ENCODE results near the gene LGALS3BP. TPM values are rescaled to one million over a fixed set of nuclear protein-coding genes. Genes with fewer than 3 reads are reported as not detected.

Gene LGALS3BP
- total RNA-seq, 1 experiment from 2014 or later, result 69.8 TPM

DNA sequence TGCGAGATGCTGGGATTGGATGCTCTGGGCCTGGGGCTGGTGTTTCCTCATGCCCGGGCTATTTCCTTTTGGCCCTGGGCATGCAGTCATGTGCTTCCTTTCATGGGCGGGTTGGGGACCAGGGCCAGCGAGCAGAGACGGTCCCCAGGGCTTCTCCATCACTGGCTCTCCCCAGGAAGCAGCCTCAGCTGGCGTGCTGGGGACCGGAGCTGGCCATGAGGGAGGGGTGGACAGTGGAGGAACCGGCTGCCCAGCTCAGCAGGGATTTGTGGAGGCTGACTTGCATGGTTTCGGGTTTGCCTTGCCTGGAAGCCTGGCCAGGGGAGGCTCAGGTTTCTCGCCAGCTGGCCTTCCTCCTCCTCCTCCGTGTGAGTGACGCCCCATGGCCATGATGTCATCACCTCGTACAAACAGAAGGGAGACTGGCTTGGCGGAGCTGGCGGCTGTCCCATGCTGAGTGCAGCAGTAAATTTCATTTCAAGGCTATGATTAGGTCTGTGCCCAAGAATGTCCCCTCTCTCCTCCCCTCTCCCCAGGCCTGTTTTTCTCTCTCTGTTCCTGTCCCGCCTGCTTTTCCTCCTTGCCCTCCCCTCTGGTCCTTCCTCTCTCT, 45.7 kb downstream of the LGALS3BP start:
- DNase-seq, result peak; percentile 82
- Histone ChIP-seq H2BK120ac (ENCODE audit: low read depth, low read length, poor library complexity, severe bottlenecking) (no peak overlapping the region), H2BK12ac (ENCODE audit: insufficient read length, low read depth, low read length) (no peak overlapping the region), H3K4me1 (ENCODE audit: insufficient read depth, low read length) (no peaks in the 10 kb centered on the region), H2AK5ac (ENCODE audit: insufficient read length, low read length) (no peak overlapping the region), H2BK15ac (ENCODE audit: low read depth, low read length) (no peak overlapping the region), H3T11ph (ENCODE audit: low read length) (no peak overlapping the region), H2BK5ac (ENCODE audit: insufficient read length, low read length) (no peak overlapping the region), H3K79me2 (ENCODE audit: insufficient read depth, low read length) (no peaks in the 10 kb centered on the region), H4K5ac (ENCODE audit: insufficient read length, low read depth, low read length) (no peak overlapping the region), H3K4ac (ENCODE audit: low read depth, low read length) (no peak overlapping the region), H3K27ac (ENCODE audit: insufficient read length, low read depth, low read length) (no peak overlapping the region), H3K79me1 (ENCODE audit: insufficient read depth, low read depth, low read length, poor library complexity, severe bottlenecking) (no peaks in the 10 kb centered on the region), H3K9ac (ENCODE audit: extremely low read depth, insufficient read length, low read length) (no peak overlapping the region), H3K4me2 (ENCODE audit: insufficient read depth, insufficient read length, low read length) (no peak overlapping the region), H3K9me3 (ENCODE audit: control insufficient read depth, low read depth, low read length) (no peaks in the 10 kb centered on the region), H2BK20ac (ENCODE audit: low read depth, low read length, poor library complexity, severe bottlenecking) (no peak overlapping the region), H2AFZ (ENCODE audit: low read length) (no peak overlapping the region), H3K56ac (ENCODE audit: insufficient read length, low read depth, low read length) (no peak overlapping the region), H3K14ac (ENCODE audit: insufficient read depth, low read length) (0 out of 2 replicates have a peak overlapping the region, but pooled peaks have one; percentile 10), H3K27me3 (ENCODE audit: insufficient read depth, low read length) (no peaks in the 10 kb centered on the region), H4K20me1 (ENCODE audit: control insufficient read depth, insufficient read depth, insufficient read length) (no peaks in the 10 kb centered on the region), H4K8ac (replicated peaks; ENCODE audit: insufficient read length, low read depth, low read length) (no peak overlapping the region), H4K91ac (ENCODE audit: insufficient read length, low read depth, low read length) (no peak overlapping the region), H3K23me2 (ENCODE audit: insufficient read length, low read depth, low read length, poor library complexity, severe bottlenecking) (no peaks in the 10 kb centered on the region), H3K23ac (ENCODE audit: insufficient read length, low read depth, low read length) (no peak overlapping the region), H3K18ac (ENCODE audit: insufficient read length, low read depth, low read length) (no peak overlapping the region)
- H3K4me1 Mint-ChIP-seq, result peaks cover 13 to 21% of the 10 kb centered on the region in 2 experiments
- WGBS (ENCODE audit: extremely low coverage, insufficient read length, low lambda C conversion rate), result no CpG with 5 or more reads among the region's 16 CpGs
- no peaks in the 10 kb centered on the region for H3K36me3 Mint-ChIP-seq (ENCODE audit: insufficient read depth in 1 of 3, low read depth in 3 of 3)
- H3K27ac Mint-ChIP-seq, result no peak overlapping the region
- H3K4me3 Mint-ChIP-seq, result no peak overlapping the region; a peak in 1 of 5 replicates
- no peaks in the 10 kb centered on the region for H3K9me3 Mint-ChIP-seq
- peaks cover 6% of the 10 kb centered on the region for H3K27me3 Mint-ChIP-seq (ENCODE audit: low read depth)
- TF ChIP-seq, protein P1, sequence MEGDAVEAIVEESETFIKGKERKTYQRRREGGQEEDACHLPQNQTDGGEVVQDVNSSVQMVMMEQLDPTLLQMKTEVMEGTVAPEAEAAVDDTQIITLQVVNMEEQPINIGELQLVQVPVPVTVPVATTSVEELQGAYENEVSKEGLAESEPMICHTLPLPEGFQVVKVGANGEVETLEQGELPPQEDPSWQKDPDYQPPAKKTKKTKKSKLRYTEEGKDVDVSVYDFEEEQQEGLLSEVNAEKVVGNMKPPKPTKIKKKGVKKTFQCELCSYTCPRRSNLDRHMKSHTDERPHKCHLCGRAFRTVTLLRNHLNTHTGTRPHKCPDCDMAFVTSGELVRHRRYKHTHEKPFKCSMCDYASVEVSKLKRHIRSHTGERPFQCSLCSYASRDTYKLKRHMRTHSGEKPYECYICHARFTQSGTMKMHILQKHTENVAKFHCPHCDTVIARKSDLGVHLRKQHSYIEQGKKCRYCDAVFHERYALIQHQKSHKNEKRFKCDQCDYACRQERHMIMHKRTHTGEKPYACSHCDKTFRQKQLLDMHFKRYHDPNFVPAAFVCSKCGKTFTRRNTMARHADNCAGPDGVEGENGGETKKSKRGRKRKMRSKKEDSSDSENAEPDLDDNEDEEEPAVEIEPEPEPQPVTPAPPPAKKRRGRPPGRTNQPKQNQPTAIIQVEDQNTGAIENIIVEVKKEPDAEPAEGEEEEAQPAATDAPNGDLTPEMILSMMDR (conservative IDR thresholded peaks at IDR 0.05), result no peak
